Measurements from ENCODE around the gene DHX32.

- TF ChIP-seq CTCF (IDR thresholded peaks at IDR 0.05; ENCODE audit: insufficient read depth, low read depth, low read length) (no peak), EZH2 (IDR thresholded peaks at IDR 0.05; ENCODE audit: insufficient read depth, low read length) (no peak)
Observed at GRCh38 chr10:125929618-125930017, 48.5 kb upstream of the DHX32 start.
